HEK293 (cell line): Measurements from ENCODE around the gene COQ4.

Experiments
- BCL11A ChIP-seq: fragments of 450-650 bp; formaldehyde crosslinking; IDR thresholded peaks from 2 replicates; pipeline ENCODE4 v1.5.1; 2016; ENCODE audit warnings: low read depth, missing biosample characterization, missing genetic modification characterization
- EGR2 ChIP-seq: fragments of 450-650 bp; formaldehyde crosslinking; IDR thresholded peaks from 2 replicates; pipeline ENCODE4 v1.5.1; 2016; ENCODE audit warnings: low read depth, missing biosample characterization, missing genetic modification characterization
- HOXD13 ChIP-seq: sonication (generic); formaldehyde crosslinking; IDR thresholded peaks from 2 replicates; pipeline ENCODE4 v1.8.0; 2022; ENCODE audit warnings: missing genetic modification reagents, borderline replicate concordance
- IKZF3 ChIP-seq: fragments of 450-650 bp; IDR thresholded peaks from 2 replicates; pipeline ENCODE4 v1.5.0; 2018; ENCODE audit warnings: missing biosample characterization, mild to moderate bottlenecking, missing genetic modification characterization, moderate library complexity
- KLF1 ChIP-seq: fragments of 450-650 bp; formaldehyde crosslinking; IDR thresholded peaks from 2 replicates; pipeline ENCODE4 v1.5.1; 2016; ENCODE audit warnings: missing biosample characterization, missing genetic modification characterization
- PRDM1 ChIP-seq: fragments of 450-650 bp; formaldehyde crosslinking; IDR thresholded peaks from 2 replicates; pipeline ENCODE4; 2016; ENCODE audit warnings: missing biosample characterization, missing genetic modification characterization
- RBAK ChIP-seq: fragments of 450-650 bp; formaldehyde crosslinking; IDR thresholded peaks from 2 replicates; pipeline ENCODE4 v1.5.1; 2016; ENCODE audit warnings: missing biosample characterization, missing genetic modification characterization
- SCRT1 ChIP-seq: fragments of 450-650 bp; formaldehyde crosslinking; IDR thresholded peaks from 2 replicates; pipeline ENCODE4 v1.5.1; 2016; ENCODE audit warnings: missing biosample characterization, missing genetic modification characterization, borderline replicate concordance
- SP2 ChIP-seq: fragments of 450-650 bp; formaldehyde crosslinking; IDR thresholded peaks from 2 replicates; pipeline ENCODE4 v1.5.1; 2016; ENCODE audit warnings: missing biosample characterization, missing genetic modification characterization
- ZBTB26 ChIP-seq: fragments of 450-650 bp; formaldehyde crosslinking; optimal IDR thresholded peaks from 2 replicates; pipeline ENCODE3; 2016; ENCODE audit warnings: missing biosample characterization, mild to moderate bottlenecking, missing genetic modification characterization
- ZBTB44 ChIP-seq: fragments of 450-650 bp; IDR thresholded peaks from 2 replicates; pipeline ENCODE4 v1.5.1; 2018; ENCODE audit warnings: missing biosample characterization, mild to moderate bottlenecking, missing genetic modification characterization
- ZBTB49 ChIP-seq: fragments of 450-650 bp; formaldehyde crosslinking; IDR thresholded peaks from 2 replicates; pipeline ENCODE4 v1.5.1; 2016; ENCODE audit warnings: missing biosample characterization, missing genetic modification characterization, low read depth
- ZFHX2 ChIP-seq: fragments of 450-650 bp; formaldehyde crosslinking; conservative IDR thresholded peaks from 2 replicates; pipeline ENCODE4 v1.5.1; 2016; ENCODE audit warnings: missing biosample characterization, missing genetic modification characterization
- ZFP37 ChIP-seq: fragments of 450-650 bp; formaldehyde crosslinking; IDR thresholded peaks from 2 replicates; pipeline ENCODE4 v1.5.1; 2016; ENCODE audit warnings: missing biosample characterization, missing genetic modification characterization
- ZNF146 ChIP-seq: fragments of 450-650 bp; formaldehyde crosslinking; IDR thresholded peaks from 2 replicates; pipeline ENCODE4 v1.5.1; 2016; ENCODE audit warnings: missing biosample characterization, missing genetic modification characterization
- ZNF2 ChIP-seq: fragments of 450-650 bp; formaldehyde crosslinking; IDR thresholded peaks from 2 replicates; pipeline ENCODE4 v1.5.1; 2016; ENCODE audit warnings: missing biosample characterization, missing genetic modification characterization
- ZNF280D ChIP-seq: fragments of 450-650 bp; formaldehyde crosslinking; IDR thresholded peaks from 2 replicates; pipeline ENCODE4 v1.5.1; 2016; ENCODE audit warnings: missing biosample characterization, missing genetic modification characterization
- ZNF335 ChIP-seq: fragments of 450-650 bp; formaldehyde crosslinking; conservative IDR thresholded peaks from 2 replicates; pipeline ENCODE4 v1.5.1; 2016; ENCODE audit warnings: missing biosample characterization, missing genetic modification characterization
- ZNF37A ChIP-seq: fragments of 450-650 bp; IDR thresholded peaks from 2 replicates; pipeline ENCODE4 v1.5.1; 2018; ENCODE audit warnings: missing biosample characterization, missing genetic modification characterization
- ZNF596 ChIP-seq: fragments of 450-650 bp; IDR thresholded peaks from 2 replicates; pipeline ENCODE4 v1.5.0; 2018; ENCODE audit warnings: missing biosample characterization, mild to moderate bottlenecking, missing genetic modification characterization, moderate library complexity
- ZNF600 ChIP-seq: fragments of 450-650 bp; formaldehyde crosslinking; IDR thresholded peaks from 2 replicates; pipeline ENCODE4 v1.5.1; 2016; ENCODE audit warnings: missing biosample characterization, missing genetic modification characterization
- ZNF654 ChIP-seq: fragments of 450-650 bp; formaldehyde crosslinking; IDR thresholded peaks from 2 replicates; pipeline ENCODE4 v1.5.1; 2016; ENCODE audit warnings: low read depth, missing biosample characterization, missing genetic modification characterization
- ZNF677 ChIP-seq: fragments of 450-650 bp; IDR thresholded peaks from 2 replicates; pipeline ENCODE4 v1.5.0; 2018; ENCODE audit warnings: missing biosample characterization, mild to moderate bottlenecking, missing genetic modification characterization, moderate library complexity
- ZNF785 ChIP-seq: fragments of 450-650 bp; formaldehyde crosslinking; IDR thresholded peaks from 2 replicates; pipeline ENCODE4 v1.5.1; 2016; ENCODE audit warnings: missing biosample characterization, missing genetic modification characterization
- ZNF837 ChIP-seq: fragments of 450-650 bp; formaldehyde crosslinking; IDR thresholded peaks from 2 replicates; pipeline ENCODE4 v1.5.1; 2016; ENCODE audit warnings: missing biosample characterization, missing genetic modification characterization
- TF ChIP-seq, protein P1 (sequence below): fragments of 450-650 bp; formaldehyde crosslinking; IDR thresholded peaks from 2 replicates; pipeline ENCODE4 v1.5.1; 2016; ENCODE audit warnings: missing biosample characterization, missing genetic modification characterization
- TF ChIP-seq, protein P2 (sequence below): fragments of 450-650 bp; formaldehyde crosslinking; IDR thresholded peaks from 2 replicates; pipeline ENCODE4 v1.5.1; 2016; ENCODE audit warnings: missing biosample characterization, missing genetic modification characterization

The COQ4 gene

DNA sequence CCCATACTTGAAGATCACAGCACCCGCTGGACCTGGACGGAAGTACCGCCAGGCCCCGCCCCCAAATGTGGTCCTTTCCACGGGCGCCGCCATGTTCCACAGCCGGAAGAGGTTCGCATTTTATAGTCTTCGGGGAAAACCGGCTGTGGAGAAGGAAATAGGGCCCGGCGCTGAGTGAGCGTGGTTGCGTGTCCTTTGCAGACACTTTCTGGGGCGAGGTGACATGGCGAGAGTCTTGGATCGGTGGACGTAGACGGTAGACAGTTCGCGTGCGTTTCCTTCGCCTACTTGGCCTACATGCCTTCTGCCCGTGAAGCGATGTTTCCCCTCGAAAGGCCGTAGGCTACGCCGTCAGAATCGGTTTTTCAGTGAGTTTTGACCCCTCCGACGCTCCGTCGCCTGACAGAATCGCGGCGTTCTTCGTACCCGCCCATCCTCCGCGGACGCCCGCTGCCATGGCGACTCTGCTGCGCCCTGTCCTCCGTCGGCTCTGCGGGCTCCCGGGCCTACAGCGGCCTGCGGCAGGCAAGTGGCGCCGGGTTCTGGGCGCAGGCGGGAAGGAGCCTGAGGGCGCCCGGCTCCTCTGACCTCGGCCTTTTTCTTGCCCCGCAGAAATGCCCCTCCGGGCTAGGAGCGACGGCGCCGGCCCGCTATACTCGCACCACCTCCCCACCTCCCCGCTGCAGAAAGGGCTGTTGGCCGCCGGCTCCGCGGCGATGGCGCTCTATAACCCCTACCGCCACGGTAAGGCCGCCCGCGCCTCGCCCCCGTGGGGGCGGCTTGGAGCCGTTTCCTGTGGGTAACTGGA, at the start of gene COQ4, which contains the start of gene TRUB2 (continued):
- TF ChIP-seq ZNF146 (no peak), ZBTB44 (tag by site-specific recombination) (no peak), RBAK (no peak), ZNF37A (no peak), PRDM1 (peak; percentile 31; the same call in 1 of the 2 replicates), ZFHX2 (tag by site-specific recombination) (peak; percentile 39; the same call in 1 of the 2 replicates), SP2 (tag by site-specific recombination) (peak; percentile 76), ZNF785 (tag by site-specific recombination) (peak; percentile 92), HOXD13 (0 out of 2 replicates have a peak, but pooled peaks have one; percentile 43), SCRT1 (tag by site-specific recombination) (no peak), ZNF600 (tag by site-specific recombination) (0 out of 2 replicates have a peak, but pooled peaks have one; percentile 57), ZNF335 (no peak), ZNF677 (tag by site-specific recombination) (no peak), ZNF654 (tag by site-specific recombination) (no peak), ZNF596 (tag by site-specific recombination) (no peak), BCL11A (tag by site-specific recombination) (no peak), ZBTB49 (no peak), ZFP37 (tag by site-specific recombination) (peak; percentile 95), ZBTB26 (tag by site-specific recombination) (peak; percentile 75), ZNF2 (tag by site-specific recombination) (peak; percentile 98), ZNF837 (no peak), KLF1 (tag by site-specific recombination) (peak; percentile 61; the same call in 1 of the 2 replicates), IKZF3 (no peak), ZNF280D (no peak), EGR2 (peak; percentile 22; the same call in 1 of the 2 replicates)
- TF ChIP-seq, protein P1, sequence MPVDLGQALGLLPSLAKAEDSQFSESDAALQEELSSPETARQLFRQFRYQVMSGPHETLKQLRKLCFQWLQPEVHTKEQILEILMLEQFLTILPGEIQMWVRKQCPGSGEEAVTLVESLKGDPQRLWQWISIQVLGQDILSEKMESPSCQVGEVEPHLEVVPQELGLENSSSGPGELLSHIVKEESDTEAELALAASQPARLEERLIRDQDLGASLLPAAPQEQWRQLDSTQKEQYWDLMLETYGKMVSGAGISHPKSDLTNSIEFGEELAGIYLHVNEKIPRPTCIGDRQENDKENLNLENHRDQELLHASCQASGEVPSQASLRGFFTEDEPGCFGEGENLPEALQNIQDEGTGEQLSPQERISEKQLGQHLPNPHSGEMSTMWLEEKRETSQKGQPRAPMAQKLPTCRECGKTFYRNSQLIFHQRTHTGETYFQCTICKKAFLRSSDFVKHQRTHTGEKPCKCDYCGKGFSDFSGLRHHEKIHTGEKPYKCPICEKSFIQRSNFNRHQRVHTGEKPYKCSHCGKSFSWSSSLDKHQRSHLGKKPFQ (tag by site-specific recombination): peak; percentile 25; the same call in 1 of the 2 replicates
- TF ChIP-seq, protein P2, sequence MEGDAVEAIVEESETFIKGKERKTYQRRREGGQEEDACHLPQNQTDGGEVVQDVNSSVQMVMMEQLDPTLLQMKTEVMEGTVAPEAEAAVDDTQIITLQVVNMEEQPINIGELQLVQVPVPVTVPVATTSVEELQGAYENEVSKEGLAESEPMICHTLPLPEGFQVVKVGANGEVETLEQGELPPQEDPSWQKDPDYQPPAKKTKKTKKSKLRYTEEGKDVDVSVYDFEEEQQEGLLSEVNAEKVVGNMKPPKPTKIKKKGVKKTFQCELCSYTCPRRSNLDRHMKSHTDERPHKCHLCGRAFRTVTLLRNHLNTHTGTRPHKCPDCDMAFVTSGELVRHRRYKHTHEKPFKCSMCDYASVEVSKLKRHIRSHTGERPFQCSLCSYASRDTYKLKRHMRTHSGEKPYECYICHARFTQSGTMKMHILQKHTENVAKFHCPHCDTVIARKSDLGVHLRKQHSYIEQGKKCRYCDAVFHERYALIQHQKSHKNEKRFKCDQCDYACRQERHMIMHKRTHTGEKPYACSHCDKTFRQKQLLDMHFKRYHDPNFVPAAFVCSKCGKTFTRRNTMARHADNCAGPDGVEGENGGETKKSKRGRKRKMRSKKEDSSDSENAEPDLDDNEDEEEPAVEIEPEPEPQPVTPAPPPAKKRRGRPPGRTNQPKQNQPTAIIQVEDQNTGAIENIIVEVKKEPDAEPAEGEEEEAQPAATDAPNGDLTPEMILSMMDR (tag by site-specific recombination): peak; percentile 53; the same call in 1 of the 2 replicates
